H1 (cell line): ENCODE data around the gene EHD2. TPM values are rescaled to one million over a fixed set of nuclear protein-coding genes. Genes with fewer than 3 reads are reported as not detected.

Source experiments
- CEBPB ChIP-seq: IDR thresholded peaks from 2 replicates; pipeline ENCODE4 v1.6.1; 2012; ENCODE audit warnings: low read depth, low read length
- POLR2A ChIP-seq, 2 experiments: IDR thresholded peaks; 1 replicate in 1 of 2; 2 replicates in 1 of 2; pipeline ENCODE4 v1.6.1; 2011; ENCODE audit warnings: low read depth in 2 of 2, low read length in 2 of 2, mild to moderate bottlenecking in 2 of 2; ENCODE audit errors: control extremely low read depth in 1 of 2
- RXRA ChIP-seq: IDR thresholded peaks from 2 replicates; pipeline ENCODE4 v1.6.1; 2011; ENCODE audit warnings: low read depth, mild to moderate bottlenecking, low read length, moderate library complexity; ENCODE audit not compliant: insufficient read depth
- SIRT6 ChIP-seq: IDR thresholded peaks from one replicate; pipeline ENCODE4 v1.7.1; 2012; ENCODE audit warnings: low read length, inconsistent platforms
- TBP ChIP-seq: IDR thresholded peaks from 2 replicates; pipeline ENCODE4 v1.6.1; 2011; ENCODE audit warnings: low read depth, low read length, improper control_type of control experiment
- TEAD4 ChIP-seq: IDR thresholded peaks from 2 replicates; pipeline ENCODE4 v1.6.1; 2012; ENCODE audit warnings: low read depth, low read length, inconsistent platforms, mixed read lengths
- polyA plus RNA-seq, 7 experiments: library from polyadenylated mRNA; depleted of rRNA in 3 of 7; stranded (reverse) in 5 of 7; unstranded in 2 of 7; fragments of >200 nt in 5 of 7; fragments of 200-250 nt in 2 of 7; gene quantifications; 1 replicate in 5 of 7; 2 replicates in 1 of 7; 4 replicates in 1 of 7; pipeline versions ENCODE4 v1.2.1 to v1.2.3, GENCODE V29; 2011 to 2013; ENCODE audit warnings: missing spikeins in 2 of 7, mixed read lengths in 2 of 7
- total RNA-seq: library from RNA; stranded (reverse); fragmentation: NEBNext Ultra II Directional; extraction: Animal tissue kit (Norgen Biotek cat#: 25700); gene quantifications from 2 replicates; pipeline ENCODE4 v1.2.1, GENCODE V29; 2021
- TF ChIP-seq, protein P1 (sequence below): IDR thresholded peaks from 2 replicates; pipeline ENCODE4 v1.6.1; 2012; ENCODE audit warnings: inconsistent platforms

The EHD2 gene
- total and polyA plus RNA-seq, 2 of the 8 experiments (the other 6 are each of a cell fraction or from before 2014, with no cell fraction given) = 4.5 to 14.3 TPM

- TF ChIP-seq CEBPB (no peak), TEAD4 (no peak), POLR2A (IDR thresholded peaks at IDR 0.05; ENCODE audit: control extremely low read depth in 1 of 2, low read depth in 2 of 2, low read length in 2 of 2) (peak in 1 of 2 experiments; percentile 53; a peak in 1 of 3 replicates), TBP (0 out of 2 replicates have a peak, but pooled peaks have one; percentile 44), SIRT6 (no peak), RXRA (no peak)
- TF ChIP-seq, protein P1, sequence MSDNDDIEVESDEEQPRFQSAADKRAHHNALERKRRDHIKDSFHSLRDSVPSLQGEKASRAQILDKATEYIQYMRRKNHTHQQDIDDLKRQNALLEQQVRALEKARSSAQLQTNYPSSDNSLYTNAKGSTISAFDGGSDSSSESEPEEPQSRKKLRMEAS = peak; percentile 21; the same call in 1 of the 2 replicates
These were observed 16.7 kb downstream of the EHD2 start (continued) for GRCh38 chr19:47729799-47730520.
